Ovary (tissue), 9 donors: ENCODE measurements around the gene COL13A1. TPM values are rescaled to one million over a fixed set of nuclear protein-coding genes. Genes with fewer than 3 reads are reported as not detected.

Experiments used
- DNase-seq, 5 donors: peaks; one replicate each; pipeline ENCODE4 v3.0.0-alpha.2; 2019 to 2020
- H3K27ac ChIP-seq, 2 donors: fragments of 200-600 bp; one replicate each; pipeline versions ENCODE4 v1.5.1 to v1.8.0; 2019 to 2022
- H3K27me3 ChIP-seq: fragments of 200-600 bp; one replicate; pipeline ENCODE4 v1.8.0; 2022
- H3K36me3 ChIP-seq: fragments of 200-600 bp; sonication (generic); one replicate; pipeline ENCODE4 v1.5.1; 2019
- H3K4me1 ChIP-seq: one replicate; pipeline ENCODE4 v1.8.1; 2013; ENCODE audit warnings: mild to moderate bottlenecking, moderate library complexity; ENCODE audit not compliant: insufficient read depth
- H3K4me3 ChIP-seq: fragments of 200-600 bp; sonication (generic); one replicate; pipeline ENCODE4 v1.5.1; 2017
- H3K9me3 ChIP-seq, 2 donors: fragments of 200-600 bp in 1 of 2; sonication (generic) in 1 of 2; one replicate each; pipeline versions ENCODE4 v1.5.1 to v1.8.1; 2013 to 2019; ENCODE audit warnings: mild to moderate bottlenecking in 1 of 2, moderate library complexity in 1 of 2
- CTCF ChIP-seq, 3 donors: fragments of 450-650 bp in 2 of 3; fragments of 200-600 bp in 1 of 3; IDR thresholded peaks; one replicate each; pipeline versions ENCODE4 v1.5.1 to v1.8.0; 2016 to 2022; ENCODE audit warnings: antibody characterized with exemption in 3 of 3, mild to moderate bottlenecking in 1 of 3
- EP300 ChIP-seq: sonication (generic); formaldehyde crosslinking; IDR thresholded peaks from one replicate; pipeline ENCODE4 v1.6.1; 2017; ENCODE audit warnings: antibody characterized with exemption
- POLR2A ChIP-seq: fragments of 450-650 bp; IDR thresholded peaks from one replicate; pipeline ENCODE4 v1.6.1; 2017; ENCODE audit warnings: antibody characterized with exemption, mild to moderate bottlenecking, moderate library complexity
- WGBS, 3 donors: extraction: QIAGEN DNeasy Blood & Tissue Kit in 1 of 3; methylation state at CpG; one replicate each; pipeline versions ENCODE4 v1.1.5 to v1.1.7; 2013 to 2017; 5-methylcytosine and 5-hydroxymethylcytosine counted together
- intact Hi-C, 4 donors: fragments of 100-400 bp; cut with DNase I; formaldehyde crosslinking; loops; one replicate each; pipeline versions ENCODE4 v1.11.0 to v1.15.1; 2022 to 2023
- polyA plus RNA-seq, 2 donors: library from polyadenylated mRNA; stranded (reverse); fragments of 200-250 nt in 1 of 2; fragments of 350-450 nt in 1 of 2; fragmentation: Illumina TruSeq in 1 of 2; extraction: RNeasy Lipid Tissue Mini Kit (QIAGEN cat#74804) in 1 of 2; gene quantifications; one replicate each; pipeline ENCODE4 v1.2.3, GENCODE V29; 2013 to 2014
- total RNA-seq, 7 donors: library from RNA; depleted of rRNA in 2 of 7; stranded (reverse); fragments of >200 nt in 2 of 7; fragmentation: NEBNext Ultra II Directional in 3 of 7; extraction: Animal tissue kit (Norgen Biotek cat#: 25700) in 3 of 7; gene quantifications; one replicate each; pipeline versions ENCODE4 v1.1.0 to v1.2.4, GENCODE V29; 2016 to 2023
- donor health status: DM: no; HTN: no; CAD: no; lungs with moderate emphysema.
- donor health status: DM: no; HTN: no; CAD: no.
- donor health status: Bipolar disorder and iron deficiency.
- donor health status: DM: yes; HTN: yes; CAD: no.
- donor health status: DM: no; HTN: no; CAD: no.
- donor health status: DM: yes; HTN: yes; CAD: no.

Gene COL13A1
- total and polyA plus RNA-seq, 9 donors: 0.48 to 3.1 (median 1.1) TPM

GRCh38 chr10:69795242-69795934, 6.3 kb upstream of the COL13A1 start:
- WGBS, 3 donors: 36 to 100% (median 51%) methylated on average over 1 of the region's 1 CpG
- intact Hi-C loops: loop anchor here in 1 of 4 donors (10.0 kb wide), 1 partner anchor 151 kb away; no protein-coding TSS in a partner anchor
- no peak for TF ChIP-seq POLR2A
- TF ChIP-seq CTCF (IDR thresholded peaks at IDR 0.05): no peak
- no peak for TF ChIP-seq EP300

GRCh38 chr10:69797959-69798358, 3.7 kb upstream of the COL13A1 start:
- TF ChIP-seq POLR2A (no peak), CTCF (IDR thresholded peaks at IDR 0.05) (no peak), EP300 (no peak)
- H3K9me3 ChIP-seq: no peaks in the 10 kb centered on the region
- no peak overlapping the region for H3K4me3 ChIP-seq
- H3K27ac ChIP-seq: no peak overlapping the region
- intact Hi-C loops: loop anchor here in 1 of 4 donors (10.0 kb wide), 1 partner anchor 153 kb away; no protein-coding TSS in a partner anchor
- DNase-seq: no peak
- H3K36me3 ChIP-seq: no peaks in the 10 kb centered on the region
- peaks cover 1% of the 10 kb centered on the region for H3K4me1 ChIP-seq
- WGBS, 3 donors: 80 to 89% (median 88%) methylated on average over 7 of the region's 7 CpGs
- H3K27me3 ChIP-seq: no peaks in the 10 kb centered on the region

More at GRCh38 chr10:69795242-69795934, 6.3 kb upstream of the COL13A1 start:
- no peaks in the 10 kb centered on the region for H3K4me1 ChIP-seq
- no peaks in the 10 kb centered on the region for H3K27me3 ChIP-seq
- no peak overlapping the region for H3K4me3 ChIP-seq
- no peaks in the 10 kb centered on the region for H3K36me3 ChIP-seq
- H3K9me3 ChIP-seq: no peaks in the 10 kb centered on the region
- DNase-seq: no peak
- H3K27ac ChIP-seq: no peak overlapping the region

- Histone ChIP-seq H3K4me1 (peaks cover 1% of the 10 kb centered on the region), H3K4me3 (no peak overlapping the region), H3K36me3 (no peaks in the 10 kb centered on the region), H3K27me3 (no peaks in the 10 kb centered on the region), H3K9me3 (no peaks in the 10 kb centered on the region), H3K27ac (no peak overlapping the region)
- TF ChIP-seq CTCF (IDR thresholded peaks at IDR 0.05): peak in 1 of 3 donors; percentile 37
- TF ChIP-seq EP300: no peak
- peak in 2 of 5 donors; percentile 25 to 29 for DNase-seq
- intact Hi-C loops: loop anchor here in 1 of 4 donors (10.0 kb wide), 2 partner anchors 125 to 155 kb away; no protein-coding TSS in a partner anchor
- WGBS, 3 donors: 34 to 48% (median 47%) methylated on average over 3 of the region's 3 CpGs
These were observed 1.6 kb upstream of the COL13A1 start for GRCh38 chr10:69800109-69800508.

- no peak for DNase-seq
- intact Hi-C loops: loop anchor here in 1 of 4 donors (10.0 kb wide), 2 partner anchors 124 to 156 kb away; no protein-coding TSS in a partner anchor
- no peak for TF ChIP-seq CTCF (IDR thresholded peaks at IDR 0.05)
- no peak for TF ChIP-seq EP300
- TF ChIP-seq POLR2A: no peak
- WGBS, 3 donors: 76 to 86% (median 83%) methylated on average over 2 of the region's 2 CpGs
- Histone ChIP-seq H3K4me1 (peaks cover 1% of the 10 kb centered on the region), H3K27ac (no peak overlapping the region), H3K36me3 (no peaks in the 10 kb centered on the region), H3K9me3 (no peaks in the 10 kb centered on the region), H3K4me3 (no peak overlapping the region), H3K27me3 (no peaks in the 10 kb centered on the region)
These were observed 1.0 kb upstream of the COL13A1 start for GRCh38 chr10:69800665-69801064.
